ENCODE data around the gene APBA3. TPM values are rescaled to one million over a fixed set of nuclear protein-coding genes. Genes with fewer than 3 reads are reported as not detected.

The APBA3 gene
- total and polyA plus RNA-seq, 2 donors (not counting 1 experiment from before 2014, with no cell fraction given) = 2.7 to 22.3 TPM

DNA sequence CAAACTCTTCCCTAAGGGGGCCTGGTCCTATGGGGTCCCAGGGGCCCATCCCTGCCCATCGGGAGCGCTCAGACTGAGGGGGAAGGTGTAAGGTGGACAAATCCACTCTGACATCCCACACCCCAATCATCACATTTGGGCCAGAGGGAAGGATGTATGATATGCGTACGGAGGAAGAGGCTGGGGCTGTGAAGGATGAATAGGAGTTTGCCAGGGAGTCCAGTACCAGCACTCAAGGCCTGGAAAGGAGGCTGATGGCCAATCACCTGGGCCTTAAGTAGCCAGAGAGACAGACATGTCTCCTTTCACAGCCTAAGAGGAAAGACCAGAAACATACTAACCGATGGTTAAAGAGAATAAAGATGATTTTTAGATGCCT lies 38.4 kb downstream of the APBA3 start:
- Histone ChIP-seq H3K27me3 (ENCODE audit: control insufficient read depth, insufficient read depth, low read length) (peaks cover 23% of the 10 kb centered on the region), H3K4me2 (ENCODE audit: extremely low read depth, insufficient read depth, low read length) (no peak overlapping the region), H4K20me1 (ENCODE audit: control insufficient read depth, extremely low read depth, insufficient read depth, low read length) (no peaks in the 10 kb centered on the region), H3K4me1 (ENCODE audit: control insufficient read depth, extremely low read depth, insufficient read depth, low read length) (no peaks in the 10 kb centered on the region), H3K9ac (ENCODE audit: insufficient read depth, low read length) (no peak overlapping the region), H3K36me3 (ENCODE audit: control insufficient read depth, insufficient read depth, low read length) (no peaks in the 10 kb centered on the region), H3K27ac (ENCODE audit: insufficient read depth, low read length) (no peak overlapping the region), H3K4me3 (replicated peaks in 1 of 4; ENCODE audit: control extremely low read depth in 1 of 4, insufficient read depth in 1 of 4, low read depth in 3 of 4, low read length in 4 of 4) (no peak overlapping the region), H2AFZ (ENCODE audit: low read length) (no peak overlapping the region), H3K79me2 (ENCODE audit: control insufficient read depth, insufficient read depth, low read length) (no peaks in the 10 kb centered on the region), H3K9me3 (ENCODE audit: control insufficient read depth, insufficient read depth, low read depth, low read length) (no peaks in the 10 kb centered on the region)
- TF ChIP-seq, protein P1, sequence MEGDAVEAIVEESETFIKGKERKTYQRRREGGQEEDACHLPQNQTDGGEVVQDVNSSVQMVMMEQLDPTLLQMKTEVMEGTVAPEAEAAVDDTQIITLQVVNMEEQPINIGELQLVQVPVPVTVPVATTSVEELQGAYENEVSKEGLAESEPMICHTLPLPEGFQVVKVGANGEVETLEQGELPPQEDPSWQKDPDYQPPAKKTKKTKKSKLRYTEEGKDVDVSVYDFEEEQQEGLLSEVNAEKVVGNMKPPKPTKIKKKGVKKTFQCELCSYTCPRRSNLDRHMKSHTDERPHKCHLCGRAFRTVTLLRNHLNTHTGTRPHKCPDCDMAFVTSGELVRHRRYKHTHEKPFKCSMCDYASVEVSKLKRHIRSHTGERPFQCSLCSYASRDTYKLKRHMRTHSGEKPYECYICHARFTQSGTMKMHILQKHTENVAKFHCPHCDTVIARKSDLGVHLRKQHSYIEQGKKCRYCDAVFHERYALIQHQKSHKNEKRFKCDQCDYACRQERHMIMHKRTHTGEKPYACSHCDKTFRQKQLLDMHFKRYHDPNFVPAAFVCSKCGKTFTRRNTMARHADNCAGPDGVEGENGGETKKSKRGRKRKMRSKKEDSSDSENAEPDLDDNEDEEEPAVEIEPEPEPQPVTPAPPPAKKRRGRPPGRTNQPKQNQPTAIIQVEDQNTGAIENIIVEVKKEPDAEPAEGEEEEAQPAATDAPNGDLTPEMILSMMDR (conservative IDR thresholded peaks at IDR 0.05 in 1 of 2, IDR thresholded peaks at IDR 0.05 in 1 of 2; ENCODE audit: low read depth in 1 of 2, low read length in 2 of 2) = no peak
- peak; percentile 54 for TF ChIP-seq EZH2 (IDR thresholded peaks at IDR 0.05; ENCODE audit: low read length, missing control alignments)
- no peak for DNase-seq (ENCODE audit: low read depth in 2 of 2)

DNA sequence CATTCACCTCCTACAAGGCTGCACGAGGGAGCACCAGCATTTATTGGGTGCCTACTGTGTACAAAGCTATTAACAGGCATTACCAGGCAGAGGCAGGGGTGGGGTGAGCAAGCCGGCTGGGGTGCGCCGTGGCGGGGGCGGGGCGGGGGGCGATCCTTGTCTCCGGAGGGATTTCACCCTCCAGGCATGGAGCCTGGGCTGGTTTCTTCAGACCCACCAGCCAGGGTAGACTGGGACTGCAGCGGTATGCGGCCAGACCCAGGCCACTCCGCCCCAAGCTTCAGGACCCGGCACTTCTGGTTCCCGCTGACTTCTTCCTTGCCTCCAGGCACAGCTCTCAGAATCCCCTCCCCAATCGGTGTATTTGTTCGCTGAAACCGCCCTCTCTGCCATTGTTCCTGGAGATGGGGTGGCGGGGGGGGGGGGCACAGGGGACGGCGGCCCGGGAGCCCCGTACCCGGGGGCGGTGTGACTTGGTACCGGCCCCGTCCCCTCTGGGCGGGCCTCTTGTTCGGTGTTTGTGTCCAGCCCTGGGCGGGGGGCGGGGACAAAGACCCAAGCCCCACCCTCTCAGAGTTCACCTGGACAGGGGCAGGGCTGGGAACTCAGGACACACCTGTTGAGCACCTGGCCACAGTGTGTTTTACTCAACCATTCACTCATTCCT lies 38.9 kb downstream of the APBA3 start:
- H3K4me2 ChIP-seq (ENCODE audit: extremely low read depth, insufficient read depth, low read length) = no peak overlapping the region
- no peak overlapping the region for H3K27ac ChIP-seq (ENCODE audit: insufficient read depth, low read length)
- H3K79me2 ChIP-seq (ENCODE audit: control insufficient read depth, insufficient read depth, low read length) = no peaks in the 10 kb centered on the region
- TF ChIP-seq, protein P1 (conservative IDR thresholded peaks at IDR 0.05 in 1 of 2, IDR thresholded peaks at IDR 0.05 in 1 of 2; ENCODE audit: low read depth in 1 of 2, low read length in 2 of 2) = no peak
- TF ChIP-seq EZH2 (IDR thresholded peaks at IDR 0.05; ENCODE audit: low read length, missing control alignments) = no peak
- peaks cover 23% of the 10 kb centered on the region for H3K27me3 ChIP-seq (ENCODE audit: control insufficient read depth, insufficient read depth, low read length)
- DNase-seq (ENCODE audit: low read depth in 2 of 2) = no peak
- no peaks in the 10 kb centered on the region for H3K9me3 ChIP-seq (ENCODE audit: control insufficient read depth, insufficient read depth, low read depth, low read length)
- no peaks in the 10 kb centered on the region for H3K4me1 ChIP-seq (ENCODE audit: control insufficient read depth, extremely low read depth, insufficient read depth, low read length)
- no peak overlapping the region for H2AFZ ChIP-seq (ENCODE audit: low read length)
- H3K36me3 ChIP-seq (ENCODE audit: control insufficient read depth, insufficient read depth, low read length) = no peaks in the 10 kb centered on the region
- no peak overlapping the region for H3K9ac ChIP-seq (ENCODE audit: insufficient read depth, low read length)
- H3K4me3 ChIP-seq (replicated peaks in 1 of 4; ENCODE audit: control extremely low read depth in 1 of 4, insufficient read depth in 1 of 4, low read depth in 3 of 4, low read length in 4 of 4) = no peak overlapping the region
- no peaks in the 10 kb centered on the region for H4K20me1 ChIP-seq (ENCODE audit: control insufficient read depth, extremely low read depth, insufficient read depth, low read length)

DNA sequence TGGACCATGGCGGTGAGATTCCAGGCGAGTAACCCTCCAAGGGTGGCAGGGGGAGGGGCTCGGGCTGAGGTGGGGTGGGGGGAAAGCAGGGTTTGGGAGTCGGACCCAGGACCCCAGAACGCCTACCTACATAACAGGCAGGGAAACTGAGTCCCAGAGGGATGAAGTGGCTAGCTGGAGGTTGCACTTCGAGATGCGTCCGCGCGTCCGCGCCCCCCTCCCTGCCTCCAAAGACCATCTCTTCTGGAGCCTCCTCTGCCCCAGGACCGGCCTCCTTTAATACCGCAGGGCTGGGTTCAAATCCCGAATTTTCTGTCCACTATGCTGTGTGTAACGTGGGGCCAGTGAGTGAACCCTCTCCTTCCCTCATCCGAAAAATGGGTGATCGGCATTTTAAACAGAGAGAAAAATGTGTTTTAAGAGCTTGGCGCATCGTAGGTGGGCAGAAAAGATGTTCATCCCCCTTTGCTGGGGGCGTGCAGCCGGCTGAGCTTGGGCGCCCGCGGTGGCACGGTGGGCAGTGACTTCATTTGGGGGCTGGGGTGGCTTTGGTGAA lies 39.5 kb downstream of the APBA3 start:
- no peak overlapping the region for H3K27ac ChIP-seq (ENCODE audit: insufficient read depth, low read length)
- no peak overlapping the region for H3K4me3 ChIP-seq (replicated peaks in 1 of 4; ENCODE audit: control extremely low read depth in 1 of 4, insufficient read depth in 1 of 4, low read depth in 3 of 4, low read length in 4 of 4)
- H3K4me1 ChIP-seq (ENCODE audit: control insufficient read depth, extremely low read depth, insufficient read depth, low read length) = no peaks in the 10 kb centered on the region
- H3K9me3 ChIP-seq (ENCODE audit: control insufficient read depth, insufficient read depth, low read depth, low read length) = no peaks in the 10 kb centered on the region
- H3K36me3 ChIP-seq (ENCODE audit: control insufficient read depth, insufficient read depth, low read length) = no peaks in the 10 kb centered on the region
- TF ChIP-seq, protein P1 (conservative IDR thresholded peaks at IDR 0.05 in 1 of 2, IDR thresholded peaks at IDR 0.05 in 1 of 2; ENCODE audit: low read depth in 1 of 2, low read length in 2 of 2) = no peak
- peak; percentile 94 for TF ChIP-seq EZH2 (IDR thresholded peaks at IDR 0.05; ENCODE audit: low read length, missing control alignments)
- H3K27me3 ChIP-seq (ENCODE audit: control insufficient read depth, insufficient read depth, low read length) = peaks cover 23% of the 10 kb centered on the region
- H3K79me2 ChIP-seq (ENCODE audit: control insufficient read depth, insufficient read depth, low read length) = no peaks in the 10 kb centered on the region
- no peak overlapping the region for H2AFZ ChIP-seq (ENCODE audit: low read length)
- no peak for DNase-seq (ENCODE audit: low read depth in 2 of 2)
- no peak overlapping the region for H3K9ac ChIP-seq (ENCODE audit: insufficient read depth, low read length)
- no peaks in the 10 kb centered on the region for H4K20me1 ChIP-seq (ENCODE audit: control insufficient read depth, extremely low read depth, insufficient read depth, low read length)
- no peak overlapping the region for H3K4me2 ChIP-seq (ENCODE audit: extremely low read depth, insufficient read depth, low read length)
